HG02943 (cell line): ENCODE results near the gene WASL.
"Not testable (repeated sequence)": the region's sequence is repeated elsewhere in the genome, so short reads cannot be mapped to it uniquely, and the experiment has no call there.

Experiments
- ATAC-seq: cut with Tn5 transposase; IDR thresholded peaks from one replicate; pipeline ENCODE4 v1.9.1; 2021; ENCODE audit warnings: mild to moderate bottlenecking, low read depth, moderate library complexity; ENCODE audit not compliant: unreplicated experiment

The WASL gene

DNA sequence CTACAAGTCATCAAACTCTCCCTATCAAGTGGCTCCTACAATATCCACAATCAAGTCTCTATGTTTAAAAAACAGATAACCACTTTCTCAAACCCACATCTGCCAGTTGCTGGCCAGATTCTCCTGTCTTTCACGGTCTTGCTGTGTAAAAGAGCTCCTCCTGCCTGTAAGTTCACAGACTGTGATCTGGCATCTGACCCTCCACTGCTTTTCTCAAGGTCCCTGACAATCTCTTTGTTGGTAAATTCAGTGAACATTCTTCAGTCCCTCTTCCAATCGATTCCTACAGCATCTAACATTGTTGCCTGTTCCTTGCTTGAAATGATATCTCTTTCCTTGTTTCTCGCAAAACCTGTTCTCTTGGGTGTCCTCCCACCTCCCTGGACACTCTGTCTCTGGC lies 111.6 kb downstream of the WASL start:
- ATAC-seq, result no peak

DNA sequence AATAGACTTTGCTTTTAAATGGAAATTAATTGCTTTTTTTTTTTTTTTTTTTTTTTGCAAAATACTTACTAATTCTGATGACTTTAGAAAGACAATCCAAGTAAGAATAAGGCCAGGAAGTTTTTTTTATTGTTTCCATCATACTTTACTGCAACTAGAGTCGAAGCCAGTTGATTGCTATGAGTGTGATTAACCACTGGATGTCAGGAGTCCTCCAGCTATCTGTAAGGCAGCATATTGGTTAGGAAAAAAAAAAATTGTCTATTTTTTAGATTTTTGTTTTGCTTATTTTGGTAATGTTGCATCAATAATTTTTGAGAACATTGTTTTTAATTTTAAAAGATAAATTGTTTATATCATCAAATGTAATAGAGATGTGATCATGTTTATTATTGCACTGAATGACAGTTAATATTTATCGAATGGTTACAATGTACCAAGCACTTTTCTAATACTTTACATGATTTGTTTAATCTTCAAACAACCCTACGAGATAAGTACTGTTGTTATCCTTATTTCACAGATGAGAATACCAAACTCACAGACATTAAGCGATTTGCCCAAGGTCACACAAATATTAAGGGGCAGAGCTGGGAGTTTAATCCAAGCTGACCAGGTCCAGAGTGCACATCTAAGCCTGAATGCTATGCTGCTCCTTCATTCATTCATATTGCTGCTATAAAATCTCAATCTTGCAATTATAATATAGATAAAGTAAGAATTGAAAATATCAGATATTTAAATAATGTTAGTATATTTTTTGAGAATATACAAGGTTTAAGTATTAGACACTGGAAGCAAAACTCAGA lies 113.0 kb downstream of the WASL start:
- no peak for ATAC-seq

DNA sequence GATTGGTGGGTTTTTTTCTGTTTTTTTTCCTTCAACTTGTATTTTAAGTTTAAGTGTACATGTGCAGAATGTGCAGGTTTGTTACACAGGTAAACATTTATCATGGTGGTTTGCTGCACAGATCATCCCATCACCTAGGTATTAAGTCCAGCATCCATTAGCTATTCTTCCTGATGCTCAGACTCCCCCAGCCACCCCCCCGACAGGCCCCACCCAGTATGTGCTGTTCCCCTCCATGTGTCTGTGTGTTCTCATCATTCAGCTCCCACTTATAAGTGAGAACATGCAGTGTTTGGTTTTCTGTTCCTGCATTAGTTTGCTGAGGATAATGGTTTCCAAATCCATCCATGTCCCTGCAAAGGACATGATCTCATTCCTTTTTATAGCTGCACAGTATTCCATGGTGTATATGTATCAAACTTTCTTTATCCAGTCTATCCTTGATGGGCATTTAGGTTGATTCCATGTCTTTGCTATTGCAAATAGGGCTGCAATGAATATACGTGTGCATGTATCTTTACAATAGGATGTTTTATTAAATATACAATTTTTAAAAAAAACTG lies 114.7 kb downstream of the WASL start:
- not testable (repeated sequence) for ATAC-seq

DNA sequence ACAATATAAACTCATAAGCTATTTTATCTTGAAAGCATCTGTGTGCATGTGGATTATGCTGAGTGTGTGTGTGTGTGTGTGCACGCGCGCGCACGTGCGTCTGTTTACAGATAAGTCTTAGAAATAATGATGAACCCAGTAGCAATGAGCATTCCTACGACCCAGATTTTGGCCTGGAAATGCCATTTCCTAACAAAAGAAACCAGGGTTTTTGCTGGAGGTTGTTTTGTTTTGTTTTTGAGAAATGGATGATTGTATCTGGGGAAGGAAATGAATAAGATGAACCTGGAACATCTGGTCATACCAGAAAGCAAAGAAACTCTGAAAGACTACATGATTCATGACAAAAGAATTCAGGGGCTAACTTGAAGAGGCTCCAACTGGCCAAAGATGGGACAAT lies 115.2 kb downstream of the WASL start:
- ATAC-seq, result no peak

DNA sequence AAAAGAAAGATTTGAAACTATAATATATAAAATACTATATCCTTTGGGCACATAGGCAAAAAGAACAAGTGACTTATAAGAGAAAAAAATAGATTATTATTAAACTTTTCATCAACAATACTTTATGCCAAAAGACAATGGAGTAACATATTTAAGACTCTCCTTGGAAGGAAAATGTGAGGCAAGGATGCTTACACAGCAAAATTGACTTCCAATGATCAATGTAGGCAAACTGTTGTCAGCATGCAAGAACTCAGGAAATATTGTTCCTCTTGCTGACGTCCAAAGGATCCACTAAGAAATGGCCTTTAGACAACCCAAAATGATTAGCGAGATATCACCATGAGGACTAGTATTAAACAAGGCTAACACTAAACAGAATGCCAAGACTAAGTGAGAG lies 116.0 kb downstream of the WASL start:
- ATAC-seq, result no peak
